Stomach (tissue), 9 donors: Measurements from ENCODE around the gene NRK. TPM values are rescaled to one million over a fixed set of nuclear protein-coding genes. Genes with fewer than 3 reads are reported as not detected.
"Not testable (repeated sequence)": the region's sequence is repeated elsewhere in the genome, so short reads cannot be mapped to it uniquely, and the experiment has no call there.

Experiments used
- DNase-seq, 2 donors: peaks; one replicate each; pipeline versions ENCODE4 v3.0.0 to v3.0.0-alpha.2; 2013 to 2019
- H3K27ac ChIP-seq, 5 donors: fragments of 200-600 bp in 4 of 5; sonication (generic) in 4 of 5; one replicate each; pipeline ENCODE4 v1.5.1; 2013 to 2019; ENCODE audit warnings: mild to moderate bottlenecking in 1 of 5, moderate library complexity in 1 of 5
- H3K27me3 ChIP-seq, 3 donors: fragments of 200-600 bp; sonication (generic); one replicate each; pipeline ENCODE4 v1.5.1; 2017 to 2019; ENCODE audit warnings: mixed run types in 1 of 3
- H3K36me3 ChIP-seq, 4 donors: fragments of 200-600 bp; sonication (generic); 1 replicate in 3 of 4; 2 replicates in 1 of 4; pipeline ENCODE4 v1.5.1; 2016 to 2019
- H3K4me1 ChIP-seq, 4 donors: fragments of 200-600 bp; sonication (generic); one replicate each; pipeline ENCODE4 v1.5.1; 2016 to 2019
- H3K4me3 ChIP-seq, 4 donors: fragments of 200-600 bp; sonication (generic) in 3 of 4; one replicate each; pipeline ENCODE4 v1.5.1; 2016 to 2019; ENCODE audit warnings: mild to moderate bottlenecking in 1 of 4
- H3K9me3 ChIP-seq, 4 donors: fragments of 200-600 bp; sonication (generic); one replicate each; pipeline ENCODE4 v1.5.1; 2016 to 2019
- EP300 ChIP-seq: sonication (generic); formaldehyde crosslinking; IDR thresholded peaks from one replicate; pipeline ENCODE4 v1.6.1; 2017; ENCODE audit warnings: antibody characterized with exemption
- POLR2A ChIP-seq, 4 donors: fragments of 450-650 bp; IDR thresholded peaks; one replicate each; pipeline ENCODE4 v1.6.1; 2016; ENCODE audit warnings: antibody characterized with exemption in 4 of 4, control low read depth in 2 of 4, mild to moderate bottlenecking in 1 of 4, moderate library complexity in 1 of 4
- POLR2AphosphoS5 ChIP-seq, 3 donors: sonication (generic); formaldehyde crosslinking; IDR thresholded peaks; one replicate each; pipeline ENCODE4 v1.6.1; 2016; ENCODE audit warnings: antibody characterized with exemption in 3 of 3
- WGBS, 5 donors: extraction: QIAGEN DNeasy Blood & Tissue Kit in 3 of 5; methylation state at CpG; one replicate each; pipeline versions ENCODE4 v1.1.5 to v1.1.7; 2013 to 2018; 5-methylcytosine and 5-hydroxymethylcytosine counted together
- intact Hi-C: fragments of 100-400 bp; cut with DNase I; formaldehyde crosslinking; loops from one replicate; pipeline ENCODE4 v1.15.1; 2023; ENCODE audit warnings: low total_unique reads
- polyA plus RNA-seq, 3 donors: library from polyadenylated mRNA; stranded (reverse); fragments of 200-250 nt; gene quantifications; one replicate each; pipeline ENCODE4 v1.2.3, GENCODE V29; 2013
- total RNA-seq, 5 donors: library from RNA; depleted of rRNA; stranded (reverse); fragments of >200 nt; gene quantifications; one replicate each; pipeline versions ENCODE4 v1.1.0 to v1.2.3, GENCODE V29; 2014 to 2016
- TF ChIP-seq, protein P1 (sequence below), 7 experiments: fragments of 450-650 bp in 4 of 7; fragments of 200-600 bp in 3 of 7; sonication (generic) in 3 of 7; IDR thresholded peaks; one replicate each; pipeline ENCODE4 v1.5.1; 2016 to 2019; ENCODE audit warnings: antibody characterized with exemption in 7 of 7, control low read depth in 2 of 7, mild to moderate bottlenecking in 1 of 7
- donor health status: healthy with polysubstance abuse.
- donor health status: Bipolar disorder and iron deficiency.
- donor health status: healthy.

Gene NRK
- total and polyA plus RNA-seq, 8 donors, result under 0.01 to 53.8 (median 0.29) TPM; not detected in 1

DNA sequence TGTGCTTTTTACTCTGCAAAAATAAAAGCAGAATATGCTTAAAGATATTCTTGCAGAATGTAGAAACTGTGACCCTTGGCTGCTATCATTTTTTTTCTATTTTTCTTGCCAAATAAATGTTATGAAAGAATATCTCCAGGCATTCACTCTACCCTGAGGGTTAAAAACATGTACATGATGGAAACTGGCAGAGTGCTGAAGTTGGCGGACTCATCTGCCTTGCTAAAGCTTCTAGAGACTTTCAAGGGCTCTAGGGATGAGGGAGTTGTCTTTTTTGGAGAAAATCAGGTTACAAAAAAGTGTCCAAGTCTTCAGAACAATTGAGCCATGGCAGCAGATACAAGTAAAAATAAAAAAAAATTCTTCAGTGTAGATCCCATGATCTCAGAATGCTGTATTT, 40.5 kb upstream of the NRK start:
- DNase-seq, result peak in 1 of 2 donors; percentile 58
- Histone ChIP-seq H3K9me3 (peaks cover 0 to 5% (median 0%) of the 10 kb centered on the region in 4 donors), H3K27me3 (peaks cover 0 to 3% (median 0%) of the 10 kb centered on the region in 3 donors), H3K36me3 (no peaks in the 10 kb centered on the region), H3K4me3 (no peak overlapping the region), H3K27ac (no peak overlapping the region), H3K4me1 (no peaks in the 10 kb centered on the region)
- 52 to 74% (median 57%) methylated on average over 1 of the region's 1 CpG for WGBS, 5 donors
- intact Hi-C loops, result no loop called here
- TF ChIP-seq, protein P1, sequence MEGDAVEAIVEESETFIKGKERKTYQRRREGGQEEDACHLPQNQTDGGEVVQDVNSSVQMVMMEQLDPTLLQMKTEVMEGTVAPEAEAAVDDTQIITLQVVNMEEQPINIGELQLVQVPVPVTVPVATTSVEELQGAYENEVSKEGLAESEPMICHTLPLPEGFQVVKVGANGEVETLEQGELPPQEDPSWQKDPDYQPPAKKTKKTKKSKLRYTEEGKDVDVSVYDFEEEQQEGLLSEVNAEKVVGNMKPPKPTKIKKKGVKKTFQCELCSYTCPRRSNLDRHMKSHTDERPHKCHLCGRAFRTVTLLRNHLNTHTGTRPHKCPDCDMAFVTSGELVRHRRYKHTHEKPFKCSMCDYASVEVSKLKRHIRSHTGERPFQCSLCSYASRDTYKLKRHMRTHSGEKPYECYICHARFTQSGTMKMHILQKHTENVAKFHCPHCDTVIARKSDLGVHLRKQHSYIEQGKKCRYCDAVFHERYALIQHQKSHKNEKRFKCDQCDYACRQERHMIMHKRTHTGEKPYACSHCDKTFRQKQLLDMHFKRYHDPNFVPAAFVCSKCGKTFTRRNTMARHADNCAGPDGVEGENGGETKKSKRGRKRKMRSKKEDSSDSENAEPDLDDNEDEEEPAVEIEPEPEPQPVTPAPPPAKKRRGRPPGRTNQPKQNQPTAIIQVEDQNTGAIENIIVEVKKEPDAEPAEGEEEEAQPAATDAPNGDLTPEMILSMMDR (IDR thresholded peaks at IDR 0.05), result no peak
- TF ChIP-seq POLR2A (IDR thresholded peaks at IDR 0.05) (no peak), EP300 (no peak), POLR2AphosphoS5 (IDR thresholded peaks at IDR 0.05) (no peak)

DNA sequence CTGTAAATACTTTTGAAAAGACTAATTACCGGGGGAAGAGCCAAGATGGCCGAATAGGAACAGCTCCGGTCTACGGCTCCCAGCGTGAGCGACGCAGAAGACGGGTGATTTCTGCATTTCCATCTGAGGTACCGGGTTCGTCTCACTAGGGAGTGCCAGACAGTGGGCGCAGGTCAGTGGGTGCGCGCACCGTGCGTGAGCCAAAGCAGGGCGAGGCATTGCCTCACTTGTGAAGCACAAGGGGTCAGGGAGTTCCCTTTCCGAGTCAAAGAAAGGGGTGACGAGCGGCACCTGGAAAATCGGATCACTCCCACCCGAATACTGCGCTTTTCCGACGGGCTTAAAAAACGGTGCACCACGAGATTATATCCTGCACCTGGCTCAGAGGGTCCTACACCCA, 25.5 kb upstream of the NRK start:
- H3K36me3 ChIP-seq, H3K27me3 ChIP-seq, H3K9me3 ChIP-seq, DNase-seq, intact Hi-C loops, H3K4me3 ChIP-seq, H3K4me1 ChIP-seq, H3K27ac ChIP-seq: not testable (repeated sequence)
- 81 to 95% (median 91%) methylated on average over 13 to 26 of the region's 26 CpGs for WGBS, 5 donors

DNA sequence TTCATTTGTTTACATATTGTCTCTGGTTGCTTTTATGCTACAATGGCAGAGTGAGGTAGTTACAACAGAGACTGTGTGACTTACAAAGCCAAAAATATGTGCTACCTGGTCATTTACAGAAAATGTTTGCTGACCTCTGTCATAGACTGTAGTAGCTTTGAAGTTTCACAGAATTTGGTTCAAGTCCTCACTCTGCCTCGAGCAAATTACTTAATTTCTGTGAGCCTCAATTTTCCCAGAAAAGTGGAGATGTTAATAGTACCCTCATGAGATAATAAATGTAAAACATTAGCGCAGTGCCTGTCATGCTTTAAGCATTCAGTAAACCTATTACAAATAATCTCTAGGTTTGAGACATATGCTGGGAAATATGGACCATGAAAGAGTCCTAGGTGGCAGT, 18.4 kb upstream of the NRK start:
- H3K4me1 ChIP-seq, result no peaks in the 10 kb centered on the region
- H3K9me3 ChIP-seq, result peaks cover 0 to 21% (median 6%) of the 10 kb centered on the region in 4 donors
- intact Hi-C loops, result no loop called here
- no peak overlapping the region for H3K4me3 ChIP-seq
- no peak for DNase-seq
- H3K36me3 ChIP-seq, result no peaks in the 10 kb centered on the region
- H3K27me3 ChIP-seq, result no peaks in the 10 kb centered on the region
- no peak overlapping the region for H3K27ac ChIP-seq
- WGBS, 5 donors, result 45 to 80% (median 76%) methylated on average over 2 of the region's 2 CpGs
- TF ChIP-seq, protein P1 (IDR thresholded peaks at IDR 0.05), result no peak
- TF ChIP-seq POLR2AphosphoS5 (IDR thresholded peaks at IDR 0.05) (no peak), EP300 (no peak), POLR2A (IDR thresholded peaks at IDR 0.05) (no peak)

DNA sequence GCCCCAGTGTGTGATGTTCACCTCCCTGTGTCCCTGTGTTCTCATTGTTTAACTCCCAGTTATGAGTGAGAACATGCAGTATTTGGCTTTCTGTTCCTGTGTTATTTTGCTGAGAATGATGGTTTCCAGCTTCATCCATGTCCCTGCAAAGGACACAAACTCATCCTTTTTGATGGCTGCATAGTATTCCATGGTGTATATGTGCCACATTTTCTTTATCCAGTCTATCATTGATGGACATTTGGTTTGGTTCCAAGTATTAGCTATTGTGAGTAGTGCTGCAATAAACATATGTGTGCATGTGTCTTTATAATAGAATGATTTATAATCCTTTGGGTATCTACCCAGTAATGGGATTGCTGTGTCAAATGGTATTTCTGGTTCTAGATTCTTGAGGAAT, 16.7 kb upstream of the NRK start:
- peaks cover 0 to 21% (median 6%) of the 10 kb centered on the region in 4 donors for H3K9me3 ChIP-seq
- H3K36me3 ChIP-seq, H3K27me3 ChIP-seq, intact Hi-C loops, H3K27ac ChIP-seq, DNase-seq, H3K4me3 ChIP-seq, H3K4me1 ChIP-seq: not testable (repeated sequence)

DNA sequence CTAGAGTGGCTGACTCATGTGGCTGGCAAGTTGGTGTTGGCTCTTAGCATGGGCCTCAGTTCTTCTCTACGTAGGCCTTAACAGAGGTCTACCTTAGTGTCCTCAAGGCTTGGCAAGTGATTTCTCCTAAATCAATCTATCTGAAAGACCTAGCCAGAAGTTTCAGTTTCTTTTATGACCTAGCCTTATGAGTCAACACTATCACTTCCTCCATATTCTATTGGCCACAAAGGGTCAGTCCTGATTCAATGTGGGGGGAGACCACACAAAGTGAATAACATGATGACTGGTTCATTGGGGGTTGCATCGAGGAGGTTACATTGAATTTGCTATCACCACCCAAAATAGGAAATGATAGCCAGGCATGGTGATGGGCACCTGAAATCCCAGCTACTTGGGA, 5.8 kb upstream of the NRK start:
- H3K27ac ChIP-seq, result no peak overlapping the region
- no peaks in the 10 kb centered on the region for H3K36me3 ChIP-seq
- intact Hi-C loops, result no loop called here
- H3K27me3 ChIP-seq, result peaks cover 0 to 28% (median 18%) of the 10 kb centered on the region in 3 donors
- no peak overlapping the region for H3K4me3 ChIP-seq
- peaks cover 0 to 5% (median 2%) of the 10 kb centered on the region in 4 donors for H3K9me3 ChIP-seq
- TF ChIP-seq EP300 (no peak), POLR2AphosphoS5 (IDR thresholded peaks at IDR 0.05) (no peak), POLR2A (IDR thresholded peaks at IDR 0.05) (no peak)
- TF ChIP-seq, protein P1 (IDR thresholded peaks at IDR 0.05), result no peak
- WGBS, 5 donors, result 64 to 86% (median 82%) methylated on average over 2 of the region's 2 CpGs
- no peak for DNase-seq
- no peaks in the 10 kb centered on the region for H3K4me1 ChIP-seq
